ENCODE data around the gene PLK5.

DNA sequence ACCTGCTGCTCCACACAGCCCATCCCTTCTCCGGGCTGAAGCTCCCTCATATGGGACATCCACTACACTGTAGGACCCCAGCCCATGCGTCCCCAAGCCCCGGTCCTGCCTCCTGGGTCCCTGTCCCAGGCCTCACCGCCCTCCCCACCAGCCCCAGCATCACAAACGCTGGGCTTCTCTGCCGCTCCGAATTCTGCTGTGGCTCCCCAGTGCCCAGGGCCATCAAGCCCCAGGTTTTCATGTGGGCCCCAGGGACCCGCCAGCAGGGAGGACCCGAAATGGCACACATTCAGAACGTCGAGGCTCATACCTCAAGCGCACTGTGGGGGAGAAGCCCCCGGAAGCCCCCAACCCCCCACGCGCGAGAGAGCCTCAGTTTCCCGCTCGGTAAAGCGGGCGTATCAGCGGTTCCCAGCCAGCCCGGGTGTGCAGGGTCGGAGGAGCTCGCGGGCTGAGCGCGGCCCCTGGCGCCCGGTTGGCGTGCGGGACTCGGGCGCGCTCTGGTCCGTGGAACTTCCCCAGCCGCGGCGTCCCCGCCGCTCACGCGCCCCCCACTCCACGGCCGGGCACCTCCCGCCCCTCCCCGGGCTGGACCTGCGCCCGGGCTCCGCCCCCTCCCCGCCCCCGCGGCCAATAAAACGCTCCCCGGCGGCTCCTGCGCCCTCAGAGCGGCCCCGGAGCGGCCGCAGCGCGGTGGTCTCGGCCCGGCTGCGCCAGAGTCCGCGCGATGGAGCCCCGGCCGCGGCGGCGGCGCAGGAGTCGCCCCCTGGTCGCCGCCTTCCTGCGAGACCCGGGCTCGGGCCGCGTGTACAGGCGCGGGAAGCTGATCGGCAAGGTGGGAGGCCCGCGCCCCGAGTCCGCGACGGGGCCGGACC is at the start of gene PLK5:
- TF ChIP-seq, protein P1, sequence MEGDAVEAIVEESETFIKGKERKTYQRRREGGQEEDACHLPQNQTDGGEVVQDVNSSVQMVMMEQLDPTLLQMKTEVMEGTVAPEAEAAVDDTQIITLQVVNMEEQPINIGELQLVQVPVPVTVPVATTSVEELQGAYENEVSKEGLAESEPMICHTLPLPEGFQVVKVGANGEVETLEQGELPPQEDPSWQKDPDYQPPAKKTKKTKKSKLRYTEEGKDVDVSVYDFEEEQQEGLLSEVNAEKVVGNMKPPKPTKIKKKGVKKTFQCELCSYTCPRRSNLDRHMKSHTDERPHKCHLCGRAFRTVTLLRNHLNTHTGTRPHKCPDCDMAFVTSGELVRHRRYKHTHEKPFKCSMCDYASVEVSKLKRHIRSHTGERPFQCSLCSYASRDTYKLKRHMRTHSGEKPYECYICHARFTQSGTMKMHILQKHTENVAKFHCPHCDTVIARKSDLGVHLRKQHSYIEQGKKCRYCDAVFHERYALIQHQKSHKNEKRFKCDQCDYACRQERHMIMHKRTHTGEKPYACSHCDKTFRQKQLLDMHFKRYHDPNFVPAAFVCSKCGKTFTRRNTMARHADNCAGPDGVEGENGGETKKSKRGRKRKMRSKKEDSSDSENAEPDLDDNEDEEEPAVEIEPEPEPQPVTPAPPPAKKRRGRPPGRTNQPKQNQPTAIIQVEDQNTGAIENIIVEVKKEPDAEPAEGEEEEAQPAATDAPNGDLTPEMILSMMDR (conservative IDR thresholded peaks at IDR 0.05; ENCODE audit: low read length), result no peak
- TF ChIP-seq EZH2phosphoT487 (IDR thresholded peaks at IDR 0.05; ENCODE audit: borderline replicate concordance), result no peak
